Endodermal cell (in vitro differentiated cells): ENCODE measurements around the gene TMEM45B. TPM values are rescaled to one million over a fixed set of nuclear protein-coding genes. Genes with fewer than 3 reads are reported as not detected.
"Not testable (repeated sequence)": the region's sequence is repeated elsewhere in the genome, so short reads cannot be mapped to it uniquely, and the experiment has no call there.

Experiments used
- DNase-seq: peaks from one replicate; pipeline ENCODE4 v3.0.0-alpha.2; 2017
- H3K27ac ChIP-seq: 2 replicates; pipeline ENCODE4 v1.5.1; 2013; ENCODE audit warnings: mild to moderate bottlenecking, low read depth, low read length, moderate library complexity
- H3K27me3 ChIP-seq: 2 replicates; pipeline ENCODE4 v1.6.1; 2013; ENCODE audit warnings: mild to moderate bottlenecking, low read length, moderate library complexity; ENCODE audit not compliant: insufficient read depth, control insufficient read depth, poor library complexity, severe bottlenecking
- H3K36me3 ChIP-seq: 2 replicates; pipeline ENCODE4 v1.7.0; 2013; ENCODE audit warnings: mild to moderate bottlenecking, low read length, moderate library complexity; ENCODE audit not compliant: control insufficient read depth, insufficient read depth
- H3K4me1 ChIP-seq: one replicate; pipeline ENCODE4 v1.7.0; 2013; ENCODE audit warnings: low read length; ENCODE audit not compliant: control insufficient read depth, insufficient read depth
- H3K4me3 ChIP-seq: 2 replicates; pipeline ENCODE4 v1.5.1; 2013; ENCODE audit warnings: mild to moderate bottlenecking, low read length, moderate library complexity
- H3K9ac ChIP-seq: 2 replicates; pipeline ENCODE4 v1.6.1; 2013; ENCODE audit warnings: mild to moderate bottlenecking, low read length, moderate library complexity; ENCODE audit not compliant: poor library complexity, severe bottlenecking; ENCODE audit errors: extremely low read depth
- H3K9me3 ChIP-seq: 2 replicates; pipeline ENCODE4 v1.6.1; 2013; ENCODE audit warnings: mild to moderate bottlenecking, low read length, moderate library complexity; ENCODE audit not compliant: control insufficient read depth
- H3K27ac Mint-ChIP-seq: 2 replicates; pipeline ENCODE4 v1.8.0; 2020; ENCODE audit warnings: mixed read lengths
- H3K27me3 Mint-ChIP-seq: 2 replicates; pipeline ENCODE4 v1.8.0; 2021; ENCODE audit warnings: mild to moderate bottlenecking, mixed read lengths; ENCODE audit not compliant: insufficient read depth
- H3K36me3 Mint-ChIP-seq: 2 replicates; pipeline ENCODE4 v1.8.0; 2020; ENCODE audit warnings: low read depth, mixed read lengths
- H3K4me1 Mint-ChIP-seq: 2 replicates; pipeline ENCODE4 v1.8.0; 2020; ENCODE audit warnings: mixed read lengths
- H3K4me3 Mint-ChIP-seq: 2 replicates; pipeline ENCODE4 v1.8.0; 2020; ENCODE audit warnings: mild to moderate bottlenecking, moderate library complexity, mixed read lengths
- H3K9me3 Mint-ChIP-seq: 2 replicates; pipeline ENCODE4 v1.8.0; 2020; ENCODE audit warnings: mild to moderate bottlenecking, mixed read lengths
- CTCF ChIP-seq: fragments of 200-600 bp; sonication (generic); conservative IDR thresholded peaks from 2 replicates; pipeline ENCODE4 v1.5.0; 2021; ENCODE audit warnings: antibody characterized with exemption, mild to moderate bottlenecking
- WGBS, 2 experiments: methylation state at CpG; one replicate each; pipeline versions ENCODE4 v1.1.5 to v1.1.7; 2013; ENCODE audit warnings: missing lambda C conversion rate in 2 of 2, mixed read lengths in 1 of 2; ENCODE audit not compliant: insufficient coverage in 1 of 2, insufficient read length in 1 of 2; 5-methylcytosine and 5-hydroxymethylcytosine counted together
- total RNA-seq, 2 donors: library from RNA; stranded (reverse); fragmentation: NEBNext Ultra II Directional in 1 of 2; extraction: Animal tissue kit (Norgen Biotek cat#: 25700) in 1 of 2; gene quantifications; 2 replicates in 1 of 2; 3 replicates in 1 of 2; pipeline ENCODE4 v1.2.1, GENCODE V29; 2021

Gene TMEM45B
- total RNA-seq, 2 donors from 2014 or later = not detected

- no peaks in the 10 kb centered on the region for H3K9me3 Mint-ChIP-seq
- H3K4me3 Mint-ChIP-seq = no peak overlapping the region
- Histone ChIP-seq H3K27me3 (no peaks in the 10 kb centered on the region), H3K9ac (no peak overlapping the region), H3K36me3 (peaks cover 76% of the 10 kb centered on the region), H3K9me3 (peaks cover 6% of the 10 kb centered on the region), H3K4me3 (no peak overlapping the region), H3K4me1 (no peaks in the 10 kb centered on the region), H3K27ac (no peak overlapping the region)
- H3K27ac Mint-ChIP-seq = no peak overlapping the region
- no peaks in the 10 kb centered on the region for H3K27me3 Mint-ChIP-seq
- peaks cover 13% of the 10 kb centered on the region for H3K4me1 Mint-ChIP-seq
- TF ChIP-seq CTCF = no peak
- peaks cover 84% of the 10 kb centered on the region for H3K36me3 Mint-ChIP-seq
- DNase-seq = no peak
- whole genome bisulfite sequencing, 2 experiments = 94 to 98% methylated on average over 4 to 5 of the region's 5 CpGs
Observed at GRCh38 chr11:129864811-129865210, 49.2 kb downstream of the TMEM45B start.

GRCh38 chr11:129865701-129866100 lies 50.1 kb downstream of the TMEM45B start:
- no peak overlapping the region for H3K9ac ChIP-seq
- 98 to 100% methylated on average over 1 to 4 of the region's 4 CpGs for WGBS, 2 experiments
- peaks cover 84% of the 10 kb centered on the region for H3K36me3 Mint-ChIP-seq
- H3K27ac ChIP-seq = no peak overlapping the region
- peaks cover 6% of the 10 kb centered on the region for H3K9me3 ChIP-seq
- no peaks in the 10 kb centered on the region for H3K27me3 ChIP-seq
- TF ChIP-seq CTCF = no peak
- H3K4me3 Mint-ChIP-seq = no peak overlapping the region
- peaks cover 81% of the 10 kb centered on the region for H3K36me3 ChIP-seq
- H3K4me3 ChIP-seq = no peak overlapping the region
- DNase-seq = no peak
- H3K27ac Mint-ChIP-seq = no peak overlapping the region
- H3K27me3 Mint-ChIP-seq = no peaks in the 10 kb centered on the region
- no peaks in the 10 kb centered on the region for H3K9me3 Mint-ChIP-seq
- no peaks in the 10 kb centered on the region for H3K4me1 ChIP-seq
- H3K4me1 Mint-ChIP-seq = peaks cover 13% of the 10 kb centered on the region

DNA sequence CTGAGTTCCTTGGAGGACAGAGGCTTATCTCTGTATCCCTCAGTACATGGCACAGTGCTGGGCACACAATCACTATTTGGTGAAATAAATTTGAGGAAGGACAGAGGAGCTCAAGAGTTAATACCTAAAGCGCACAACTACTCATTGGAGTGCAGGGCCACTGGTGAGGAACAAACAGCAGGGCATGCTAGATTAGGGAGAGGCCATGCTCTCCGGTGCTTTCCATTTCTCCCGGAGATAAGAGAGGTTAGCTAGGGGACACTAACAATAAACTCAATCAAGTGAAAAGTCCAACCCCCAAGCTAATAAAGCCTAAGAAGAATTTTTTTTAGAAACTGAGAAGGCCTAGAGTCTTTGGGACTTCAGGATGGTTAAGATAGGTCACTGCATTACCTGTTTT lies 50.7 kb downstream of the TMEM45B start:
- Mint-ChIP-seq H3K4me1 (peaks cover 13% of the 10 kb centered on the region), H3K4me3 (no peak overlapping the region), H3K9me3 (no peaks in the 10 kb centered on the region), H3K27me3 (no peaks in the 10 kb centered on the region), H3K36me3 (peaks cover 88% of the 10 kb centered on the region), H3K27ac (peak overlapping the region; percentile 35)
- no peaks in the 10 kb centered on the region for H3K27me3 ChIP-seq
- H3K9me3 ChIP-seq = peaks cover 6% of the 10 kb centered on the region
- no peak overlapping the region for H3K27ac ChIP-seq
- DNase-seq = no peak
- no peaks in the 10 kb centered on the region for H3K4me1 ChIP-seq
- no peak overlapping the region for H3K9ac ChIP-seq
- TF ChIP-seq CTCF = no peak
- WGBS, 2 experiments = 83 to 94% methylated on average over 3 of the region's 3 CpGs
- H3K36me3 ChIP-seq = peaks cover 81% of the 10 kb centered on the region
- no peak overlapping the region for H3K4me3 ChIP-seq

GRCh38 chr11:129868626-129869025 lies 53.0 kb downstream of the TMEM45B start:
- not testable (repeated sequence) for DNase-seq, H3K27ac Mint-ChIP-seq, H3K4me1 ChIP-seq, H3K27me3 ChIP-seq, H3K9me3 ChIP-seq, H3K27me3 Mint-ChIP-seq, H3K4me3 Mint-ChIP-seq, H3K4me1 Mint-ChIP-seq, H3K9ac ChIP-seq, H3K27ac ChIP-seq, H3K4me3 ChIP-seq, H3K9me3 Mint-ChIP-seq
- WGBS, 2 experiments = 68 to 90% methylated on average over 5 to 14 of the region's 16 CpGs
- H3K36me3 Mint-ChIP-seq = peaks cover 90% of the 10 kb centered on the region
- peaks cover 90% of the 10 kb centered on the region for H3K36me3 ChIP-seq
